Neuronal stem cell (in vitro differentiated cells): ENCODE data around the gene CCDC88A.

Source experiments
- DNase-seq: peaks from one replicate; pipeline ENCODE4 v3.0.0-alpha.2; 2013; ENCODE audit warnings: low spot score
- H2AFZ ChIP-seq: one replicate; pipeline ENCODE4 v1.6.1; 2013; ENCODE audit warnings: mild to moderate bottlenecking, low read length, inconsistent platforms
- H2AK5ac ChIP-seq: 2 replicates; pipeline ENCODE4 v1.6.1; 2013; ENCODE audit warnings: low read depth, mild to moderate bottlenecking, inconsistent platforms, low read length, moderate library complexity, mixed read lengths
- H2BK120ac ChIP-seq: 2 replicates; pipeline ENCODE4 v1.6.1; 2013; ENCODE audit warnings: low read depth, mild to moderate bottlenecking, inconsistent platforms, low read length, moderate library complexity, mixed read lengths
- H2BK12ac ChIP-seq: one replicate; pipeline ENCODE4 v1.6.1; 2013; ENCODE audit warnings: low read length, inconsistent platforms
- H2BK15ac ChIP-seq: 2 replicates; pipeline ENCODE4 v1.6.1; 2013; ENCODE audit warnings: mild to moderate bottlenecking, low read length, inconsistent platforms, mixed read lengths
- H2BK5ac ChIP-seq: one replicate; pipeline ENCODE4 v1.6.1; 2013; ENCODE audit warnings: inconsistent platforms, mild to moderate bottlenecking, low read length, moderate library complexity
- H3K14ac ChIP-seq: one replicate; pipeline ENCODE4 v1.6.1; 2013; ENCODE audit warnings: low read length, inconsistent platforms
- H3K18ac ChIP-seq: 2 replicates; pipeline ENCODE4 v1.6.1; 2013; ENCODE audit warnings: low read length, inconsistent platforms
- H3K23ac ChIP-seq: 2 replicates; pipeline ENCODE4 v1.6.1; 2013; ENCODE audit warnings: low read depth, mild to moderate bottlenecking, mixed read lengths, low read length, inconsistent platforms; ENCODE audit not compliant: poor library complexity
- H3K27ac ChIP-seq: replicated peaks from 3 replicates; pipeline ENCODE4 v1.5.1; 2013; ENCODE audit warnings: low read length, inconsistent platforms
- H3K27me3 ChIP-seq, 3 experiments: 2 replicates each; pipeline ENCODE4 v1.6.1; 2013; ENCODE audit warnings: low read length in 3 of 3, mild to moderate bottlenecking in 2 of 3, inconsistent platforms in 1 of 3, low read depth in 1 of 3, mixed read lengths in 1 of 3, moderate library complexity in 1 of 3; ENCODE audit not compliant: control insufficient read depth in 3 of 3, insufficient read depth in 3 of 3
- H3K36me3 ChIP-seq, 2 donors: replicated peaks in 1 of 2; 2 replicates each; pipeline ENCODE4 v1.6.1; 2013; ENCODE audit warnings: low read length in 2 of 2; ENCODE audit not compliant: control insufficient read depth in 2 of 2, insufficient read depth in 2 of 2
- H3K4ac ChIP-seq: 2 replicates; pipeline ENCODE4 v1.6.1; 2013; ENCODE audit warnings: inconsistent platforms, mild to moderate bottlenecking, low read length, moderate library complexity
- H3K4me1 ChIP-seq, 2 donors: 1 replicate in 1 of 2; 2 replicates in 1 of 2; pipeline ENCODE4 v1.6.1; 2013; ENCODE audit warnings: low read length in 2 of 2, low read depth in 1 of 2; ENCODE audit not compliant: control insufficient read depth in 2 of 2, insufficient read depth in 1 of 2
- H3K4me2 ChIP-seq: one replicate; pipeline ENCODE4 v1.6.1; 2013; ENCODE audit warnings: mild to moderate bottlenecking, low read length, inconsistent platforms; ENCODE audit not compliant: insufficient read depth, poor library complexity, severe bottlenecking
- H3K4me3 ChIP-seq, 2 donors: 2 replicates each; pipeline ENCODE4 v1.5.1; 2013; ENCODE audit warnings: low read length in 2 of 2, mild to moderate bottlenecking in 2 of 2, inconsistent platforms in 1 of 2, moderate library complexity in 1 of 2
- H3K79me1 ChIP-seq: one replicate; pipeline ENCODE4 v1.6.1; 2013; ENCODE audit warnings: low read depth, mild to moderate bottlenecking, inconsistent platforms, low read length, moderate library complexity
- H3K9ac ChIP-seq: one replicate; pipeline ENCODE4 v1.6.1; 2013; ENCODE audit warnings: mild to moderate bottlenecking, low read depth, low read length, inconsistent platforms; ENCODE audit not compliant: poor library complexity
- H3K9me3 ChIP-seq, 2 donors: replicated peaks in 1 of 2; 2 replicates each; pipeline versions ENCODE3 to v1.6.1; 2013; ENCODE audit warnings: low read length in 2 of 2, mild to moderate bottlenecking in 2 of 2, inconsistent platforms in 1 of 2, low read depth in 1 of 2, mixed read lengths in 1 of 2, moderate library complexity in 1 of 2; ENCODE audit not compliant: control insufficient read depth in 2 of 2, insufficient read depth in 1 of 2
- H4K8ac ChIP-seq: one replicate; pipeline ENCODE4 v1.6.1; 2013; ENCODE audit warnings: low read depth, mild to moderate bottlenecking, inconsistent platforms, low read length, moderate library complexity
- H4K91ac ChIP-seq: one replicate; pipeline ENCODE4 v1.6.1; 2013; ENCODE audit warnings: low read length, low read depth, mild to moderate bottlenecking, inconsistent platforms; ENCODE audit not compliant: poor library complexity
- WGBS, 2 donors: extraction: QIAGEN DNeasy Blood & Tissue Kit; methylation state at CpG; one replicate each; pipeline ENCODE4 v1.1.7; 2013; ENCODE audit warnings: missing lambda C conversion rate in 2 of 2, mixed read lengths in 1 of 2; ENCODE audit not compliant: insufficient read length in 2 of 2, insufficient replicate concordance in 1 of 2; ENCODE audit errors: extremely low coverage in 2 of 2; 5-methylcytosine and 5-hydroxymethylcytosine counted together

Gene CCDC88A

GRCh38 chr2:55459279-55459678, 39.6 kb upstream of the CCDC88A start:
- Histone ChIP-seq H3K4me1 (no peaks in the 10 kb centered on the region), H3K9me3 (no peaks in the 10 kb centered on the region), H4K91ac (no peak overlapping the region), H3K4me2 (no peak overlapping the region), H2BK15ac (no peak overlapping the region), H2BK5ac (no peak overlapping the region), H2AFZ (no peak overlapping the region), H3K4me3 (no peak overlapping the region), H3K4ac (no peak overlapping the region), H3K79me1 (no peaks in the 10 kb centered on the region), H4K8ac (no peak overlapping the region), H3K36me3 (no peaks in the 10 kb centered on the region), H3K9ac (no peak overlapping the region), H2BK12ac (no peak overlapping the region), H2BK120ac (no peak overlapping the region), H3K14ac (no peak overlapping the region), H3K23ac (no peak overlapping the region), H3K27ac (no peak overlapping the region), H3K18ac (no peak overlapping the region), H2AK5ac (no peak overlapping the region), H3K27me3 (peaks cover 0 to 8% (median 0%) of the 10 kb centered on the region in 3 experiments)
- WGBS, 2 donors = no CpG with 5 or more reads among the region's 3 CpGs
- DNase-seq = no peak

- Histone ChIP-seq H2BK5ac (no peak overlapping the region), H3K14ac (no peak overlapping the region), H3K79me1 (no peaks in the 10 kb centered on the region), H3K4me1 (peaks cover 0 to 4% of the 10 kb centered on the region in 2 donors), H2BK12ac (no peak overlapping the region), H2BK15ac (no peak overlapping the region), H3K36me3 (no peaks in the 10 kb centered on the region), H2AK5ac (no peak overlapping the region), H3K4ac (no peak overlapping the region), H2BK120ac (no peak overlapping the region), H3K27me3 (peaks cover 0 to 8% (median 0%) of the 10 kb centered on the region in 3 experiments), H3K9ac (no peak overlapping the region), H2AFZ (no peak overlapping the region), H3K4me3 (no peak overlapping the region), H3K4me2 (no peak overlapping the region), H4K8ac (no peak overlapping the region), H4K91ac (no peak overlapping the region), H3K18ac (no peak overlapping the region), H3K23ac (no peak overlapping the region), H3K27ac (no peak overlapping the region), H3K9me3 (no peaks in the 10 kb centered on the region)
- no CpG with 5 or more reads among the region's 5 CpGs for WGBS, 2 donors
- no peak for DNase-seq
Observed at GRCh38 chr2:55454121-55454520, 34.5 kb upstream of the CCDC88A start.

- Histone ChIP-seq H4K91ac (no peak overlapping the region), H3K9me3 (no peaks in the 10 kb centered on the region), H2AFZ (no peak overlapping the region), H3K18ac (no peak overlapping the region), H2AK5ac (no peak overlapping the region), H2BK5ac (no peak overlapping the region), H2BK15ac (no peak overlapping the region), H3K79me1 (no peaks in the 10 kb centered on the region), H3K14ac (no peak overlapping the region), H3K4ac (no peak overlapping the region), H2BK12ac (no peak overlapping the region), H3K9ac (no peak overlapping the region), H3K4me1 (peaks cover 0 to 4% of the 10 kb centered on the region in 2 donors), H3K27ac (no peak overlapping the region), H4K8ac (no peak overlapping the region), H3K23ac (no peak overlapping the region), H2BK120ac (no peak overlapping the region), H3K36me3 (no peaks in the 10 kb centered on the region), H3K27me3 (peaks cover 0 to 8% (median 0%) of the 10 kb centered on the region in 3 experiments), H3K4me3 (no peak overlapping the region), H3K4me2 (no peak overlapping the region)
- no peak for DNase-seq
- WGBS, 2 donors = no CpG with 5 or more reads among the region's 2 CpGs
Observed at GRCh38 chr2:55452879-55453278, 33.2 kb upstream of the CCDC88A start.

- no peak overlapping the region for H2BK12ac ChIP-seq
- H2AK5ac ChIP-seq = no peak overlapping the region
- H3K23ac ChIP-seq = no peak overlapping the region
- no peaks in the 10 kb centered on the region for H3K36me3 ChIP-seq
- H3K9ac ChIP-seq = no peak overlapping the region
- H3K27ac ChIP-seq = no peak overlapping the region
- no peak overlapping the region for H3K18ac ChIP-seq
- H3K9me3 ChIP-seq = no peaks in the 10 kb centered on the region
- H2BK15ac ChIP-seq = no peak overlapping the region
- DNase-seq = no peak
- no peak overlapping the region for H4K8ac ChIP-seq
- no peaks in the 10 kb centered on the region for H3K79me1 ChIP-seq
- H3K4me3 ChIP-seq = no peak overlapping the region
- no peak overlapping the region for H2BK5ac ChIP-seq
- WGBS, 2 donors = no CpG with 5 or more reads among the region's 2 CpGs
- H3K4me2 ChIP-seq = no peak overlapping the region
- H3K14ac ChIP-seq = no peak overlapping the region
- H3K4me1 ChIP-seq = peaks cover 0 to 4% of the 10 kb centered on the region in 2 donors
- no peak overlapping the region for H4K91ac ChIP-seq
- peak overlapping the region; percentile 57 for H2AFZ ChIP-seq
- H3K27me3 ChIP-seq = peaks cover 0 to 5% (median 0%) of the 10 kb centered on the region in 3 experiments
- no peak overlapping the region for H3K4ac ChIP-seq
- H2BK120ac ChIP-seq = no peak overlapping the region
Observed at GRCh38 chr2:55451699-55452098, 32.0 kb upstream of the CCDC88A start.
